ENCODE data around the gene NCLN.
"Not testable (repeated sequence)": the region's sequence is repeated elsewhere in the genome, so short reads cannot be mapped to it uniquely, and the experiment has no call there.

Gene NCLN

GRCh38 chr19:3154447-3154846, 31.3 kb upstream of the NCLN start:
- not testable (repeated sequence) for DNase-seq

GRCh38 chr19:3154957-3155736, 30.6 kb upstream of the NCLN start:
- DNase-seq, result no peak

GRCh38 chr19:3157096-3157845, 28.5 kb upstream of the NCLN start:
- no peak for DNase-seq

GRCh38 chr19:3159565-3159964, 26.2 kb upstream of the NCLN start:
- DNase-seq, result no peak

- DNase-seq, result no peak
Measured at GRCh38 chr19:3160219-3160618, 25.5 kb upstream of the NCLN start.

GRCh38 chr19:3161453-3161852, 24.3 kb upstream of the NCLN start:
- DNase-seq, result no peak

- no peak for DNase-seq
Measured at GRCh38 chr19:3162418-3163229, 23.1 kb upstream of the NCLN start.

GRCh38 chr19:3163230-3163886, 22.4 kb upstream of the NCLN start:
- peak; percentile 55 for DNase-seq

GRCh38 chr19:3163943-3164342, 21.8 kb upstream of the NCLN start:
- no peak for DNase-seq

- DNase-seq, result no peak
Measured at GRCh38 chr19:3167533-3168272, 18.0 kb upstream of the NCLN start.

GRCh38 chr19:3171894-3172672, 13.6 kb upstream of the NCLN start:
- no peak for DNase-seq

- not testable (repeated sequence) for DNase-seq
Measured at GRCh38 chr19:3172673-3173000, 13.1 kb upstream of the NCLN start.

- no peak for DNase-seq
Measured at GRCh38 chr19:3175781-3176714, 9.7 kb upstream of the NCLN start.

GRCh38 chr19:3176715-3177501, 8.8 kb upstream of the NCLN start:
- DNase-seq, result no peak

- DNase-seq, result no peak
Measured at GRCh38 chr19:3178377-3178972, 7.3 kb upstream of the NCLN start, which contains the start of gene S1PR4. Gene S1PR4, plus strand, starts transcription at chr19:3178769. Its CDS starts 24 bp downstream, at chr19:3178793.

- no peak for DNase-seq
Measured at GRCh38 chr19:3178973-3179738, 6.6 kb upstream of the NCLN start.

GRCh38 chr19:3179739-3180293, 5.9 kb upstream of the NCLN start:
- DNase-seq, result no peak

Data from right kidney (tissue), 1 donor.